ACC112 (cell line): ENCODE results near the gene TAF3.

Experiments
- H2AFZ ChIP-seq: fragments of 200-600 bp; sonication (generic); one replicate; pipeline ENCODE4 v1.6.0; 2017; ENCODE audit warnings: antibody characterized with exemption, low read length; ENCODE audit not compliant: unreplicated experiment
- H3K27ac ChIP-seq: fragments of 200-600 bp; sonication (generic); 2 replicates; pipeline ENCODE4 v1.5.1; 2014; ENCODE audit warnings: low read depth, mild to moderate bottlenecking, antibody characterized with exemption, low read length, moderate library complexity
- H3K27me3 ChIP-seq: fragments of 200-600 bp; sonication (generic); 2 replicates; pipeline ENCODE4 v1.6.1; 2014; ENCODE audit warnings: mild to moderate bottlenecking, antibody characterized with exemption, low read length, moderate library complexity, mixed read lengths; ENCODE audit not compliant: insufficient read depth
- H3K36me3 ChIP-seq: fragments of 200-600 bp; sonication (generic); 2 replicates; pipeline ENCODE4 v1.6.1; 2016; ENCODE audit warnings: mild to moderate bottlenecking, antibody characterized with exemption, low read length, moderate library complexity, mixed read lengths; ENCODE audit not compliant: insufficient read depth
- H3K4me1 ChIP-seq: fragments of 200-600 bp; sonication (generic); one replicate; pipeline ENCODE4 v1.6.1; 2016; ENCODE audit warnings: low read length, mixed read lengths; ENCODE audit not compliant: insufficient read depth, unreplicated experiment, control insufficient read depth
- H3K4me3 ChIP-seq: fragments of 200-600 bp; sonication (generic); 2 replicates; pipeline ENCODE4 v1.5.1; 2014; ENCODE audit warnings: mild to moderate bottlenecking, low read depth, low read length
- H3K79me2 ChIP-seq: fragments of 200-600 bp; sonication (generic); one replicate; pipeline ENCODE4 v1.6.0; 2016; ENCODE audit warnings: low read length; ENCODE audit not compliant: control insufficient read depth, unreplicated experiment, insufficient read depth

The TAF3 gene

GRCh38 chr10:7950981-7951847 is 132.9 kb downstream of the TAF3 start:
- H3K27ac ChIP-seq = peak overlapping the region; percentile 16; the same call in 1 of the 2 replicates
- no peak overlapping the region for H3K4me3 ChIP-seq
- no peak overlapping the region for H2AFZ ChIP-seq
- H3K79me2 ChIP-seq = peaks cover 2% of the 10 kb centered on the region
- peaks cover 39% of the 10 kb centered on the region for H3K4me1 ChIP-seq
- no peaks in the 10 kb centered on the region for H3K36me3 ChIP-seq
- no peaks in the 10 kb centered on the region for H3K27me3 ChIP-seq

- Histone ChIP-seq H3K27ac (no peak overlapping the region), H3K4me3 (no peak overlapping the region), H2AFZ (no peak overlapping the region), H3K36me3 (no peaks in the 10 kb centered on the region), H3K79me2 (no peaks in the 10 kb centered on the region), H3K27me3 (no peaks in the 10 kb centered on the region), H3K4me1 (peaks cover 49% of the 10 kb centered on the region)
Observed at GRCh38 chr10:7952266-7952665, 134.0 kb downstream of the TAF3 start.

GRCh38 chr10:7953447-7953846 is 135.1 kb downstream of the TAF3 start:
- Histone ChIP-seq H3K27ac (no peak overlapping the region), H3K4me3 (no peak overlapping the region), H3K36me3 (no peaks in the 10 kb centered on the region), H3K4me1 (peaks cover 38% of the 10 kb centered on the region), H3K27me3 (no peaks in the 10 kb centered on the region), H2AFZ (no peak overlapping the region), H3K79me2 (no peaks in the 10 kb centered on the region)

- Histone ChIP-seq H3K27ac (no peak overlapping the region), H3K36me3 (no peaks in the 10 kb centered on the region), H3K4me1 (peaks cover 28% of the 10 kb centered on the region), H3K4me3 (no peak overlapping the region), H2AFZ (no peak overlapping the region), H3K79me2 (no peaks in the 10 kb centered on the region), H3K27me3 (no peaks in the 10 kb centered on the region)
Observed at GRCh38 chr10:7955446-7955845, 137.1 kb downstream of the TAF3 start.

- H3K27ac ChIP-seq = peak overlapping the region; percentile 61
- H3K4me3 ChIP-seq = no peak overlapping the region
- peaks cover 24% of the 10 kb centered on the region for H3K4me1 ChIP-seq
Observed at GRCh38 chr10:7956508-7956907, 138.2 kb downstream of the TAF3 start.

GRCh38 chr10:7957591-7957990 is 139.3 kb downstream of the TAF3 start:
- Histone ChIP-seq H3K4me1 (peaks cover 17% of the 10 kb centered on the region), H3K27ac (no peak overlapping the region), H2AFZ (no peak overlapping the region), H3K4me3 (no peak overlapping the region), H3K79me2 (no peaks in the 10 kb centered on the region), H3K27me3 (no peaks in the 10 kb centered on the region), H3K36me3 (no peaks in the 10 kb centered on the region)

More at GRCh38 chr10:7956508-7956907, 138.2 kb downstream of the TAF3 start:
- Histone ChIP-seq H2AFZ (no peak overlapping the region), H3K27me3 (no peaks in the 10 kb centered on the region), H3K36me3 (no peaks in the 10 kb centered on the region), H3K79me2 (no peaks in the 10 kb centered on the region)

GRCh38 chr10:7958442-7958841 is 140.1 kb downstream of the TAF3 start:
- no peaks in the 10 kb centered on the region for H3K36me3 ChIP-seq
- H3K27ac ChIP-seq = no peak overlapping the region
- no peaks in the 10 kb centered on the region for H3K27me3 ChIP-seq
- H3K4me3 ChIP-seq = no peak overlapping the region
- peaks cover 17% of the 10 kb centered on the region for H3K4me1 ChIP-seq
- no peak overlapping the region for H2AFZ ChIP-seq
- no peaks in the 10 kb centered on the region for H3K79me2 ChIP-seq

GRCh38 chr10:7960108-7960507 is 141.8 kb downstream of the TAF3 start:
- Histone ChIP-seq H3K79me2 (no peaks in the 10 kb centered on the region), H3K27ac (no peak overlapping the region), H3K36me3 (no peaks in the 10 kb centered on the region; the same call in 1 of the 2 replicates)

GRCh38 chr10:7962592-7962991 is 144.3 kb downstream of the TAF3 start:
- Histone ChIP-seq H2AFZ (no peak overlapping the region), H3K4me3 (no peak overlapping the region), H3K27ac (no peak overlapping the region), H3K79me2 (no peaks in the 10 kb centered on the region), H3K27me3 (no peaks in the 10 kb centered on the region), H3K4me1 (no peaks in the 10 kb centered on the region), H3K36me3 (no peaks in the 10 kb centered on the region; the same call in 1 of the 2 replicates)

More at GRCh38 chr10:7960108-7960507, 141.8 kb downstream of the TAF3 start:
- H2AFZ ChIP-seq = no peak overlapping the region
- peaks cover 17% of the 10 kb centered on the region for H3K4me1 ChIP-seq
- no peak overlapping the region for H3K4me3 ChIP-seq
- no peaks in the 10 kb centered on the region for H3K27me3 ChIP-seq

GRCh38 chr10:7965457-7965856 is 147.2 kb downstream of the TAF3 start:
- Histone ChIP-seq H3K27ac (no peak overlapping the region), H3K4me1 (no peaks in the 10 kb centered on the region), H3K4me3 (no peak overlapping the region), H3K79me2 (no peaks in the 10 kb centered on the region), H3K27me3 (no peaks in the 10 kb centered on the region), H2AFZ (no peak overlapping the region), H3K36me3 (no peaks in the 10 kb centered on the region; the same call in 1 of the 2 replicates)

GRCh38 chr10:7967035-7967434 is 148.7 kb downstream of the TAF3 start:
- no peaks in the 10 kb centered on the region; the same call in 1 of the 2 replicates for H3K36me3 ChIP-seq
- H3K27me3 ChIP-seq = no peaks in the 10 kb centered on the region
- H3K27ac ChIP-seq = no peak overlapping the region
- no peak overlapping the region for H2AFZ ChIP-seq
- peaks cover 2% of the 10 kb centered on the region for H3K4me1 ChIP-seq
- H3K79me2 ChIP-seq = no peaks in the 10 kb centered on the region
- no peak overlapping the region for H3K4me3 ChIP-seq
